GM10847 (cell line): ENCODE results near the gene GREB1.

ENCODE experiments used
- POLR2A ChIP-seq: IDR thresholded peaks from 2 replicates; pipeline ENCODE4 v1.6.1; 2011; ENCODE audit not compliant: insufficient read length; ENCODE audit errors: extremely low read depth

Gene GREB1

GRCh38 chr2:11578081-11578948 lies 44.5 kb downstream of the GREB1 start:
- TF ChIP-seq POLR2A: no peak

- no peak for TF ChIP-seq POLR2A
These were observed 45.3 kb downstream of the GREB1 start for GRCh38 chr2:11578986-11579774.

GRCh38 chr2:11579867-11580659 lies 46.2 kb downstream of the GREB1 start:
- no peak for TF ChIP-seq POLR2A

GRCh38 chr2:11580697-11581096 lies 46.9 kb downstream of the GREB1 start:
- no peak for TF ChIP-seq POLR2A

- TF ChIP-seq POLR2A: no peak
These were observed 47.4 kb downstream of the GREB1 start for GRCh38 chr2:11581124-11581796.

GRCh38 chr2:11581797-11582611 lies 48.2 kb downstream of the GREB1 start:
- no peak for TF ChIP-seq POLR2A

GRCh38 chr2:11582612-11582861 lies 48.7 kb downstream of the GREB1 start:
- TF ChIP-seq POLR2A: no peak

GRCh38 chr2:11582862-11583752 lies 49.3 kb downstream of the GREB1 start:
- TF ChIP-seq POLR2A: no peak

GRCh38 chr2:11583840-11584524 lies 50.1 kb downstream of the GREB1 start:
- TF ChIP-seq POLR2A: no peak

- no peak for TF ChIP-seq POLR2A
These were observed 50.7 kb downstream of the GREB1 start for GRCh38 chr2:11584525-11585056.

GRCh38 chr2:11585071-11585470 lies 51.2 kb downstream of the GREB1 start:
- no peak for TF ChIP-seq POLR2A
